ENCODE data around the gene SLC43A1. TPM values are rescaled to one million over a fixed set of nuclear protein-coding genes. Genes with fewer than 3 reads are reported as not detected.

Gene SLC43A1
- total RNA-seq, 4 donors from 2014 or later, result 20.3 to 64.1 (median 28.8) TPM

GRCh38 chr11:57552479-57552878, 37.0 kb upstream of the SLC43A1 start:
- TF ChIP-seq, protein P1, sequence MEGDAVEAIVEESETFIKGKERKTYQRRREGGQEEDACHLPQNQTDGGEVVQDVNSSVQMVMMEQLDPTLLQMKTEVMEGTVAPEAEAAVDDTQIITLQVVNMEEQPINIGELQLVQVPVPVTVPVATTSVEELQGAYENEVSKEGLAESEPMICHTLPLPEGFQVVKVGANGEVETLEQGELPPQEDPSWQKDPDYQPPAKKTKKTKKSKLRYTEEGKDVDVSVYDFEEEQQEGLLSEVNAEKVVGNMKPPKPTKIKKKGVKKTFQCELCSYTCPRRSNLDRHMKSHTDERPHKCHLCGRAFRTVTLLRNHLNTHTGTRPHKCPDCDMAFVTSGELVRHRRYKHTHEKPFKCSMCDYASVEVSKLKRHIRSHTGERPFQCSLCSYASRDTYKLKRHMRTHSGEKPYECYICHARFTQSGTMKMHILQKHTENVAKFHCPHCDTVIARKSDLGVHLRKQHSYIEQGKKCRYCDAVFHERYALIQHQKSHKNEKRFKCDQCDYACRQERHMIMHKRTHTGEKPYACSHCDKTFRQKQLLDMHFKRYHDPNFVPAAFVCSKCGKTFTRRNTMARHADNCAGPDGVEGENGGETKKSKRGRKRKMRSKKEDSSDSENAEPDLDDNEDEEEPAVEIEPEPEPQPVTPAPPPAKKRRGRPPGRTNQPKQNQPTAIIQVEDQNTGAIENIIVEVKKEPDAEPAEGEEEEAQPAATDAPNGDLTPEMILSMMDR (IDR thresholded peaks at IDR 0.05), result no peak
- no peak for TF ChIP-seq POLR2A (IDR thresholded peaks at IDR 0.05)
- intact Hi-C loops (cut with DNase I), result no loop called here
- WGBS, 2 donors, result 91 to 93% methylated on average over 5 of the region's 5 CpGs
- Histone ChIP-seq H3K36me3 (peaks cover 45 to 49% of the 10 kb centered on the region in 2 donors), H3K4me3 (replicated peaks in 1 of 3) (no peak overlapping the region), H3K9me3 (no peaks in the 10 kb centered on the region), H3K27me3 (no peaks in the 10 kb centered on the region), H3K4me1 (no peaks in the 10 kb centered on the region), H3K27ac (no peak overlapping the region)
- DNase-seq, result no peak

- Histone ChIP-seq H3K4me1 (no peaks in the 10 kb centered on the region), H3K4me3 (replicated peaks in 1 of 3) (no peak overlapping the region), H3K9me3 (no peaks in the 10 kb centered on the region), H3K27me3 (no peaks in the 10 kb centered on the region), H3K27ac (no peak overlapping the region), H3K36me3 (peaks cover 44 to 49% of the 10 kb centered on the region in 2 donors)
- intact Hi-C loops (cut with DNase I), result no loop called here
- no peak for TF ChIP-seq POLR2A (IDR thresholded peaks at IDR 0.05)
- TF ChIP-seq, protein P1 (IDR thresholded peaks at IDR 0.05), result no peak
- DNase-seq, result no peak
- 91 to 93% methylated on average over 4 of the region's 4 CpGs for WGBS, 2 donors
These were observed 36.4 kb upstream of the SLC43A1 start for GRCh38 chr11:57551941-57552340.

GRCh38 chr11:57549983-57550382, 34.5 kb upstream of the SLC43A1 start:
- Histone ChIP-seq H3K4me1 (no peaks in the 10 kb centered on the region), H3K36me3 (peaks cover 44 to 48% of the 10 kb centered on the region in 2 donors), H3K27ac (no peak overlapping the region), H3K4me3 (replicated peaks in 1 of 3) (no peak overlapping the region), H3K27me3 (no peaks in the 10 kb centered on the region), H3K9me3 (no peaks in the 10 kb centered on the region)
- TF ChIP-seq POLR2A (IDR thresholded peaks at IDR 0.05), result no peak
- TF ChIP-seq, protein P1 (IDR thresholded peaks at IDR 0.05), result no peak
- intact Hi-C loops (cut with DNase I), result no loop called here
- no peak for DNase-seq
- 86 to 94% methylated on average over 7 to 8 of the region's 8 CpGs for WGBS, 2 donors

- Histone ChIP-seq H3K27ac (no peak overlapping the region), H3K9me3 (no peaks in the 10 kb centered on the region), H3K36me3 (peaks cover 29 to 32% of the 10 kb centered on the region in 2 donors), H3K27me3 (no peaks in the 10 kb centered on the region), H3K4me1 (no peaks in the 10 kb centered on the region), H3K4me3 (replicated peaks in 1 of 3) (no peak overlapping the region)
- 55 to 78% methylated on average over 6 of the region's 6 CpGs for WGBS, 2 donors
- intact Hi-C loops (cut with DNase I), result no loop called here
- DNase-seq, result no peak
- TF ChIP-seq POLR2A (IDR thresholded peaks at IDR 0.05), result no peak
- TF ChIP-seq, protein P1 (IDR thresholded peaks at IDR 0.05), result no peak
These were observed 32.4 kb upstream of the SLC43A1 start for GRCh38 chr11:57547854-57548377.

GRCh38 chr11:57546869-57547475, 31.5 kb upstream of the SLC43A1 start:
- Histone ChIP-seq H3K9me3 (no peaks in the 10 kb centered on the region), H3K27ac (no peak overlapping the region), H3K36me3 (peaks cover 22 to 23% of the 10 kb centered on the region in 2 donors), H3K4me3 (replicated peaks in 1 of 3) (no peak overlapping the region), H3K27me3 (no peaks in the 10 kb centered on the region), H3K4me1 (no peaks in the 10 kb centered on the region)
- TF ChIP-seq, protein P1 (IDR thresholded peaks at IDR 0.05), result no peak
- TF ChIP-seq POLR2A (IDR thresholded peaks at IDR 0.05), result no peak
- DNase-seq, result no peak
- intact Hi-C loops (cut with DNase I), result no loop called here
- WGBS, 2 donors, result 67 to 70% methylated on average over 5 of the region's 5 CpGs

Data from thyroid gland (tissue), 4 donors.